Endodermal cell (in vitro differentiated cells): ENCODE data around the gene KCP. TPM values are rescaled to one million over a fixed set of nuclear protein-coding genes. Genes with fewer than 3 reads are reported as not detected.
A peak's percentile ranks its signal among the peaks of the same experiment; 100 is the strongest.

ENCODE experiments used
- DNase-seq: peaks from one replicate; pipeline ENCODE4 v3.0.0-alpha.2; 2017
- H3K27ac ChIP-seq: 2 replicates; pipeline ENCODE4 v1.5.1; 2013; ENCODE audit warnings: mild to moderate bottlenecking, low read depth, low read length, moderate library complexity
- H3K27me3 ChIP-seq: 2 replicates; pipeline ENCODE4 v1.6.1; 2013; ENCODE audit warnings: mild to moderate bottlenecking, low read length, moderate library complexity; ENCODE audit not compliant: insufficient read depth, control insufficient read depth, poor library complexity, severe bottlenecking
- H3K36me3 ChIP-seq: 2 replicates; pipeline ENCODE4 v1.7.0; 2013; ENCODE audit warnings: mild to moderate bottlenecking, low read length, moderate library complexity; ENCODE audit not compliant: control insufficient read depth, insufficient read depth
- H3K4me1 ChIP-seq: one replicate; pipeline ENCODE4 v1.7.0; 2013; ENCODE audit warnings: low read length; ENCODE audit not compliant: control insufficient read depth, insufficient read depth
- H3K4me3 ChIP-seq: 2 replicates; pipeline ENCODE4 v1.5.1; 2013; ENCODE audit warnings: mild to moderate bottlenecking, low read length, moderate library complexity
- H3K9ac ChIP-seq: 2 replicates; pipeline ENCODE4 v1.6.1; 2013; ENCODE audit warnings: mild to moderate bottlenecking, low read length, moderate library complexity; ENCODE audit not compliant: poor library complexity, severe bottlenecking; ENCODE audit errors: extremely low read depth
- H3K9me3 ChIP-seq: 2 replicates; pipeline ENCODE4 v1.6.1; 2013; ENCODE audit warnings: mild to moderate bottlenecking, low read length, moderate library complexity; ENCODE audit not compliant: control insufficient read depth
- H3K27ac Mint-ChIP-seq: 2 replicates; pipeline ENCODE4 v1.8.0; 2020; ENCODE audit warnings: mixed read lengths
- H3K27me3 Mint-ChIP-seq: 2 replicates; pipeline ENCODE4 v1.8.0; 2021; ENCODE audit warnings: mild to moderate bottlenecking, mixed read lengths; ENCODE audit not compliant: insufficient read depth
- H3K36me3 Mint-ChIP-seq: 2 replicates; pipeline ENCODE4 v1.8.0; 2020; ENCODE audit warnings: low read depth, mixed read lengths
- H3K4me1 Mint-ChIP-seq: 2 replicates; pipeline ENCODE4 v1.8.0; 2020; ENCODE audit warnings: mixed read lengths
- H3K4me3 Mint-ChIP-seq: 2 replicates; pipeline ENCODE4 v1.8.0; 2020; ENCODE audit warnings: mild to moderate bottlenecking, moderate library complexity, mixed read lengths
- H3K9me3 Mint-ChIP-seq: 2 replicates; pipeline ENCODE4 v1.8.0; 2020; ENCODE audit warnings: mild to moderate bottlenecking, mixed read lengths
- WGBS, 2 experiments: methylation state at CpG; one replicate each; pipeline versions ENCODE4 v1.1.5 to v1.1.7; 2013; ENCODE audit warnings: missing lambda C conversion rate in 2 of 2, mixed read lengths in 1 of 2; ENCODE audit not compliant: insufficient coverage in 1 of 2, insufficient read length in 1 of 2; 5-methylcytosine and 5-hydroxymethylcytosine counted together
- total RNA-seq, 2 donors: library from RNA; stranded (reverse); fragmentation: NEBNext Ultra II Directional in 1 of 2; extraction: Animal tissue kit (Norgen Biotek cat#: 25700) in 1 of 2; gene quantifications; 2 replicates in 1 of 2; 3 replicates in 1 of 2; pipeline ENCODE4 v1.2.1, GENCODE V29; 2021
- TF ChIP-seq, protein P1 (sequence below): fragments of 200-600 bp; sonication (generic); conservative IDR thresholded peaks from 2 replicates; pipeline ENCODE4 v1.5.0; 2021; ENCODE audit warnings: antibody characterized with exemption, mild to moderate bottlenecking

The KCP gene
- total RNA-seq, 2 donors from 2014 or later, result 21.1 to 33.3 TPM

GRCh38 chr7:128881458-128882125 is 28.9 kb downstream of the KCP start:
- Histone ChIP-seq H3K9me3 (no peaks in the 10 kb centered on the region), H3K9ac (no peak overlapping the region), H3K27me3 (no peaks in the 10 kb centered on the region), H3K4me3 (no peak overlapping the region), H3K27ac (no peak overlapping the region), H3K4me1 (no peaks in the 10 kb centered on the region), H3K36me3 (no peaks in the 10 kb centered on the region)
- TF ChIP-seq, protein P1, sequence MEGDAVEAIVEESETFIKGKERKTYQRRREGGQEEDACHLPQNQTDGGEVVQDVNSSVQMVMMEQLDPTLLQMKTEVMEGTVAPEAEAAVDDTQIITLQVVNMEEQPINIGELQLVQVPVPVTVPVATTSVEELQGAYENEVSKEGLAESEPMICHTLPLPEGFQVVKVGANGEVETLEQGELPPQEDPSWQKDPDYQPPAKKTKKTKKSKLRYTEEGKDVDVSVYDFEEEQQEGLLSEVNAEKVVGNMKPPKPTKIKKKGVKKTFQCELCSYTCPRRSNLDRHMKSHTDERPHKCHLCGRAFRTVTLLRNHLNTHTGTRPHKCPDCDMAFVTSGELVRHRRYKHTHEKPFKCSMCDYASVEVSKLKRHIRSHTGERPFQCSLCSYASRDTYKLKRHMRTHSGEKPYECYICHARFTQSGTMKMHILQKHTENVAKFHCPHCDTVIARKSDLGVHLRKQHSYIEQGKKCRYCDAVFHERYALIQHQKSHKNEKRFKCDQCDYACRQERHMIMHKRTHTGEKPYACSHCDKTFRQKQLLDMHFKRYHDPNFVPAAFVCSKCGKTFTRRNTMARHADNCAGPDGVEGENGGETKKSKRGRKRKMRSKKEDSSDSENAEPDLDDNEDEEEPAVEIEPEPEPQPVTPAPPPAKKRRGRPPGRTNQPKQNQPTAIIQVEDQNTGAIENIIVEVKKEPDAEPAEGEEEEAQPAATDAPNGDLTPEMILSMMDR, result no peak
- Mint-ChIP-seq H3K4me3 (no peak overlapping the region), H3K4me1 (peaks cover 4% of the 10 kb centered on the region), H3K9me3 (peaks cover 3% of the 10 kb centered on the region), H3K27me3 (no peaks in the 10 kb centered on the region), H3K36me3 (peaks cover 1% of the 10 kb centered on the region), H3K27ac (no peak overlapping the region)
- WGBS, 2 experiments, result 88 to 93% methylated on average over 10 of the region's 10 CpGs
- no peak for DNase-seq

DNA sequence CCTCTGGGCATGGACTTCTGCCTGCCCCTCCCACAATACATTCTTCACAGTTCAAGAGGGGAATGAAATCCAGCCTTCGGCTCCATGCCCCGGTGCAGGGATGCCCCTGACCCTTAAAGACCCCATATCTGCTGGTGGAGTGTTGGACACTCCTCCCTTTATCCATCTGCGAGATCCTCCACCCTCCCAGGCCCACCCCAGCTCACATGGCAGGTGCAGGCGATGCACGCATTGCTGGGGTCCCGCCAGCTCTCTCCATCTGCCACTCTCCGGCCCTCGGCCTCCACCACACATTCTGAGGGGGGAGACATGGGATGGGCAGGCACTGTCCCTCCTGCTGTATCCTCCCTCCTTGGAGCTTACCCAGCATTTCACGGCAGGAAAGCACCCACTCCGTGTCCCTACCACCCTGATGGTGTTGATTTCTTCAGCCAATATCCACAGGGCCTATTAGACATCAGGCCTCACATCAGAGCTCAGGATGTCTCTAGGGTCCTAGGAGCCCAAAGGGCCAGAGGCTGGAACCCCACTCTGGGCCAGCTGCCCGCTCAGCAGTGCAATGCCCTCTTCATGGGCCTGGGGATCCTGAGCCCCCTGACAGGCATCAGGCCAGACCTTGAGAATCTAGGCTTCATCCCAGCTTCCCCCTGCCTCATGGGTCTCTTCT is 29.6 kb downstream of the KCP start:
- H3K27me3 Mint-ChIP-seq, result no peaks in the 10 kb centered on the region
- H3K36me3 Mint-ChIP-seq, result peaks cover 1% of the 10 kb centered on the region
- H3K9me3 Mint-ChIP-seq, result peaks cover 3% of the 10 kb centered on the region

DNA sequence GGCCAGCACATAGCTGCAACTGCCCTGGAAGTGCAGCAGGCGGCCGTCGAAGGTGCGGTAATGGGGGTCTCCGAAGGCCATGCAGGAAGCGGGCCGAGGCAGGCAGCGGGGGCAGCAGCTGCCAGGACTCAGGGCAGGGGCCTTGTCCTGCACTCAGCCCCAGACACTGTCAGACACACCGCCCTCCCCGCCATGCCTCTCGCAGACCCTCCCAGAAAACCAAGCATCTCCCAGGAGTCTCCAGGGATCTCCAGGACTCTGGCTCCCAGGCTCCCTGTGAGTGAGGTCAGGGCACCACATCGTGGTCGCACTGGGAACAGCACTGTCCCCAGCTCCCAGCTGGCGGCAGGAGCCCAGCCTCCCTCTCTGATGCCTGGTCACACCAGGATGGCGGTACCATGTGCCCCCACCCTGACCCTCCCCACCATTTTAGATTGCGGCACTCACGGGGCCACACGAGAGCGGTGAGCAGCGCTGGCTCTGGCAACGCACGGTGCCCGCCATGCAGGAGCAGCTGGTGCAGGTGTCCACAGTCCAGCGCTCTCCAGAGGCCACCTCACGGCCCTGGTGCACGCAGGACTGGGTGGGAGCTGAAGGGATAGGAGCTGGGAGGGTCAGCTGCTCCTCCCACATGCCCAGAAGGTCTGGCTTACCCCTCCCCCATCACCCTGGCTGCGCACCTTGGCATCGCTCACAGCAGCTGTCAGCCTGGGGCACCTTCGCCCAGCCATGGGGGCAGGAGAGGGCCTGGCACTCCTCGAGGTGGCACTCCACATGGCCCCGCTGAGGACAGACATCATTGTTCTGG is 30.4 kb downstream of the KCP start:
- Mint-ChIP-seq H3K27ac (no peak overlapping the region), H3K36me3 (peaks cover 1% of the 10 kb centered on the region), H3K9me3 (peaks cover 3% of the 10 kb centered on the region), H3K4me3 (no peak overlapping the region), H3K27me3 (no peaks in the 10 kb centered on the region), H3K4me1 (peaks cover 4% of the 10 kb centered on the region)
- Histone ChIP-seq H3K4me3 (no peak overlapping the region), H3K36me3 (no peaks in the 10 kb centered on the region), H3K4me1 (no peaks in the 10 kb centered on the region), H3K9ac (no peak overlapping the region), H3K27me3 (no peaks in the 10 kb centered on the region), H3K9me3 (no peaks in the 10 kb centered on the region), H3K27ac (no peak overlapping the region)
- TF ChIP-seq, protein P1, result peak; percentile 88
- DNase-seq, result peak; percentile 94
- WGBS, 2 experiments, result 60 to 61% methylated on average over 21 to 31 of the region's 31 CpGs

More for the DNA sequence above, 29.6 kb downstream of the KCP start:
- Histone ChIP-seq H3K4me3 (no peak overlapping the region), H3K9ac (no peak overlapping the region), H3K36me3 (no peaks in the 10 kb centered on the region), H3K27me3 (no peaks in the 10 kb centered on the region), H3K4me1 (no peaks in the 10 kb centered on the region), H3K9me3 (no peaks in the 10 kb centered on the region), H3K27ac (no peak overlapping the region)
- WGBS, 2 experiments, result 93 to 94% methylated on average over 3 to 11 of the region's 11 CpGs
- no peak overlapping the region for H3K27ac Mint-ChIP-seq
- TF ChIP-seq, protein P1, result no peak
- H3K4me3 Mint-ChIP-seq, result no peak overlapping the region
- no peak for DNase-seq
- H3K4me1 Mint-ChIP-seq, result peaks cover 4% of the 10 kb centered on the region
